K562 (cell line): ENCODE results near the gene ZNF565. TPM values are rescaled to one million over a fixed set of nuclear protein-coding genes. Genes with fewer than 3 reads are reported as not detected.

Experiments
- ATAC-seq: fragments of 200-7000 bp; cut with Tn5 transposase; 3 replicates; pipeline ENCODE4 v1.9.1; 2020; ENCODE audit warnings: moderate library complexity
- BruUV-seq: library from RNA; stranded (reverse); fragments of 400-500 nt; replicated peaks from 2 replicates; lab custom pipeline; 2021; lab: Mats Ljungman, UMichigan
- CTCF ChIA-PET: fragments of 300-600 bp; formaldehyde crosslinking; extraction: SDS; loops from one replicate; lab custom pipeline; 2021; ENCODE audit warnings: low intra/inter-chr PET ratio; lab: Yijun Ruan, JAX
- POLR2A ChIA-PET: fragments of 300-600, 350-650 bp; sonication (Branson Sonifier 250); formaldehyde crosslinking; extraction: SDS; loops from one replicate; lab custom pipeline; 2021; ENCODE audit warnings: antibody characterized with exemption, inconsistent platforms; lab: Yijun Ruan, JAX
- DNase-seq, 4 experiments: peaks; one replicate each; pipeline versions ENCODE4 v3.0.0 to v3.0.0-alpha.2; 2011 to 2018; ENCODE audit warnings: low spot score in 3 of 4, mixed read lengths in 3 of 4; ENCODE audit errors: extremely low read depth in 1 of 4
- FAIRE-seq: peaks from 2 replicates; lab custom pipeline; 2011; peaks lifted over from hg19 to GRCh38; lab: Jason Lieb, UNC
- H2AFZ ChIP-seq: 2 replicates; pipeline ENCODE4 v1.6.0; 2011; ENCODE audit warnings: low read depth, low read length, control low read depth, inconsistent platforms
- H3K27ac ChIP-seq: fragments of 200-600 bp; 3 replicates; pipeline ENCODE4 v1.8.0; 2011; ENCODE audit warnings: low read depth, mild to moderate bottlenecking, control low read depth, inconsistent platforms, low read length, moderate library complexity, mixed read lengths; ENCODE audit errors: extremely low read depth
- H3K27me3 ChIP-seq, 2 experiments: fragments of 300-600 bp in 1 of 2; 2 replicates in 1 of 2; 3 replicates in 1 of 2; pipeline versions ENCODE4 v1.6.0 to v1.8.0; 2011; ENCODE audit warnings: inconsistent platforms in 2 of 2, low read length in 2 of 2, mild to moderate bottlenecking in 1 of 2, mixed read lengths in 1 of 2, moderate library complexity in 1 of 2; ENCODE audit not compliant: control insufficient read depth in 2 of 2, insufficient read depth in 2 of 2
- H3K36me3 ChIP-seq: fragments of 300-600 bp; 3 replicates; pipeline ENCODE4 v1.8.0; 2011; ENCODE audit warnings: mild to moderate bottlenecking, low read length, inconsistent platforms; ENCODE audit not compliant: control insufficient read depth, insufficient read depth
- H3K4me1 ChIP-seq, 2 experiments: fragments of 200-600 bp in 1 of 2; replicated peaks in 1 of 2; 2 replicates in 1 of 2; 3 replicates in 1 of 2; pipeline versions ENCODE4 v1.5.1 to v1.8.0; 2011; ENCODE audit warnings: inconsistent platforms in 2 of 2, low read length in 2 of 2, mild to moderate bottlenecking in 1 of 2, mixed read lengths in 1 of 2, moderate library complexity in 1 of 2; ENCODE audit not compliant: control insufficient read depth in 2 of 2, insufficient read depth in 2 of 2
- H3K4me2 ChIP-seq: 2 replicates; pipeline ENCODE4 v1.6.1; 2011; ENCODE audit warnings: low read length, control low read depth, inconsistent platforms, mixed read lengths; ENCODE audit not compliant: insufficient read depth
- H3K4me3 ChIP-seq: fragments of 200-600 bp; sonication (generic), shearing (Covaris generic); 2 replicates; pipeline ENCODE4 v1.5.1; 2016; ENCODE audit warnings: control low read depth, inconsistent platforms
- H3K79me2 ChIP-seq: fragments of 200-600 bp; 3 replicates; pipeline ENCODE4 v1.8.0; 2011; ENCODE audit warnings: low read length, inconsistent platforms; ENCODE audit not compliant: control insufficient read depth, insufficient read depth
- H3K9ac ChIP-seq, 2 experiments: 2 replicates each; pipeline versions ENCODE4 v1.6.0 to v1.6.1; 2011; ENCODE audit warnings: low read depth in 2 of 2, low read length in 2 of 2, control low read depth in 1 of 2, inconsistent platforms in 1 of 2, mild to moderate bottlenecking in 1 of 2, mixed read lengths in 1 of 2; ENCODE audit not compliant: insufficient read depth in 1 of 2
- H3K9me1 ChIP-seq: one replicate; pipeline ENCODE4 v1.6.0; 2011; ENCODE audit warnings: inconsistent platforms, mild to moderate bottlenecking, low read length, moderate library complexity; ENCODE audit not compliant: control insufficient read depth, insufficient read depth
- H3K9me3 ChIP-seq: replicated peaks from 2 replicates; pipeline ENCODE4 v1.5.1; 2011; ENCODE audit warnings: low read depth, low read length, inconsistent platforms; ENCODE audit not compliant: control insufficient read depth, insufficient read depth
- H4K20me1 ChIP-seq: replicated peaks from 2 replicates; pipeline ENCODE4 v1.6.1; 2011; ENCODE audit warnings: low read length, inconsistent platforms, mixed read lengths; ENCODE audit not compliant: control insufficient read depth, insufficient read depth
- ATF1 ChIP-seq, 2 experiments: fragments of 450-650 bp in 1 of 2; IDR thresholded peaks; 2 replicates each; pipeline ENCODE4 v1.6.1; 2016; ENCODE audit warnings: missing compliant biosample characterization in 1 of 2, missing genetic modification characterization in 1 of 2
- ETV1 ChIP-seq: fragments of 450-650 bp; conservative IDR thresholded peaks from 2 replicates; pipeline ENCODE4 v1.6.1; 2016; ENCODE audit warnings: missing genetic modification characterization, control low read depth, low read depth, missing compliant biosample characterization
- HMBOX1 ChIP-seq: sonication (generic); IDR thresholded peaks from 2 replicates; pipeline ENCODE4 v1.6.1; 2016
- MEF2D ChIP-seq: conservative IDR thresholded peaks from 2 replicates; pipeline ENCODE4 v1.6.1; 2016; ENCODE audit warnings: low read depth, missing genetic modification characterization, missing compliant biosample characterization
- NONO ChIP-seq, 2 experiments: fragments of 200-400 bp in 1 of 2; fragments of 450-650 bp in 1 of 2; formaldehyde crosslinking in 1 of 2; IDR thresholded peaks; 2 replicates each; pipeline ENCODE4 v1.6.1; 2017; ENCODE audit warnings: low read depth in 2 of 2, mild to moderate bottlenecking in 2 of 2, moderate library complexity in 2 of 2, low read length in 1 of 2
- RCOR1 ChIP-seq, 2 experiments: IDR thresholded peaks; 2 replicates each; pipeline ENCODE4 v1.6.1; 2012; ENCODE audit warnings: low read depth in 2 of 2, low read length in 2 of 2, borderline replicate concordance in 1 of 2, improper control_type of control experiment in 1 of 2
- RFX5 ChIP-seq: IDR thresholded peaks from 2 replicates; pipeline ENCODE4 v1.6.1; 2011; ENCODE audit warnings: low read depth, mild to moderate bottlenecking, improper control_type of control experiment, low read length
- RREB1 ChIP-seq: fragments of 250-450 bp; sonication (Bioruptor Pico); IDR thresholded peaks from 2 replicates; pipeline ENCODE4 v1.4.0; 2020
- THRAP3 ChIP-seq: fragments of 450-650 bp; IDR thresholded peaks from 2 replicates; pipeline ENCODE4 v1.6.1; 2016; ENCODE audit warnings: mild to moderate bottlenecking, inconsistent platforms, borderline replicate concordance
- XRCC5 ChIP-seq: fragments of 200-400 bp; formaldehyde crosslinking; IDR thresholded peaks from 2 replicates; pipeline ENCODE4 v1.6.1; 2017; ENCODE audit warnings: low read depth, mild to moderate bottlenecking, low read length
- ZBTB12 ChIP-seq: fragments of 250-450 bp; sonication (Bioruptor Pico); IDR thresholded peaks from 2 replicates; pipeline ENCODE4 v1.4.0; 2020
- ZFP36 ChIP-seq: fragments of 150-350 bp; IDR thresholded peaks from 2 replicates; pipeline ENCODE4 v1.6.1; 2018; ENCODE audit warnings: low read length, low read depth; ENCODE audit not compliant: partially characterized antibody
- whole genome bisulfite sequencing: fragments of 100-300 bp; shearing (Covaris generic); methylation state at CpG from one replicate; pipeline ENCODE4 v1.1.6; 2016; ENCODE audit warnings: low coverage, mixed read lengths; ENCODE audit not compliant: insufficient coverage; ENCODE audit errors: missing lambda C conversion rate; 5-methylcytosine and 5-hydroxymethylcytosine counted together
- in situ Hi-C: fragments of 300-500 bp; cut with MboI; formaldehyde crosslinking; loops from 4 replicates; pipeline ENCODE4 v1.15.0; 2018; ENCODE audit warnings: inconsistent platforms, mixed read lengths
- intact Hi-C: fragments of 100-400 bp; cut with micrococcal nuclease; formaldehyde crosslinking; loops from 2 replicates; pipeline ENCODE4 v1.14.2; 2022
- polyA plus RNA-seq, 8 experiments: library from polyadenylated mRNA; depleted of rRNA in 4 of 8; stranded (reverse) in 5 of 8; unstranded in 3 of 8; fragments of >200 nt; fragmentation: Nextera tagmentation in 2 of 8; fragmentation: Illumina TruSeq in 1 of 8; extraction: Ambion mirVana in 2 of 8; extraction: Trizol in 1 of 8; gene quantifications; 2 replicates each; pipeline versions ENCODE4 v1.2.1 to v1.2.3, GENCODE V29; 2011 to 2014; ENCODE audit warnings: inconsistent platforms in 1 of 8, missing spikeins in 1 of 8
- total RNA-seq, 7 experiments: library from RNA; depleted of rRNA in 6 of 7; stranded (reverse); fragments of >200 nt in 6 of 7; fragmentation: Illumina TruSeq in 2 of 7; extraction: Trizol in 2 of 7; gene quantifications; 2 replicates each; pipeline versions ENCODE4 v1.2.1 to v1.2.3, GENCODE V29; 2011 to 2021; ENCODE audit warnings: low replicate concordance in 1 of 7
- TF ChIP-seq, protein P1 (sequence below): fragments of 450-650 bp; formaldehyde crosslinking; IDR thresholded peaks from 2 replicates; pipeline ENCODE4 v1.4.0; 2020; ENCODE audit warnings: mild to moderate bottlenecking, mixed read lengths

ZNF565 gene
- total and polyA plus RNA-seq, 9 of the 15 experiments (the other 6 are each of a cell fraction or from before 2014, with no cell fraction given) = 1.3 to 3.2 (median 2.6) TPM

- Histone ChIP-seq H3K4me3 (no peak overlapping the region), H4K20me1 (no peaks in the 10 kb centered on the region), H3K4me2 (no peak overlapping the region), H3K4me1 (peaks cover 0 to 13% of the 10 kb centered on the region in 2 experiments; a peak in 2 of 5 replicates), H3K36me3 (peaks cover 37% of the 10 kb centered on the region; the same call in 2 of the 3 replicates), H3K27ac (no peak overlapping the region), H3K79me2 (no peaks in the 10 kb centered on the region), H3K9me3 (no peaks in the 10 kb centered on the region), H2AFZ (no peak overlapping the region), H3K9ac (no peak overlapping the region), H3K9me1 (no peaks in the 10 kb centered on the region), H3K27me3 (no peaks in the 10 kb centered on the region)
- in situ Hi-C loops = no loop called here
- BruUV-seq = no TSS peak
- ChIA-PET POLR2A (interaction anchor here (0.6 to 1.7 kb wide), 4 partner anchors 36 to 210 kb away, joined by 3 to 4 read pairs (median 4); partner anchors contain the start of genes ZNF146 and ZNF565), CTCF (no interaction called here)
- 97% methylated on average over 10 of the region's 10 CpGs for WGBS
- DNase-seq = no peak
- FAIRE-seq = no peak
- no peak for ATAC-seq
- intact Hi-C loops = no loop called here
- TF ChIP-seq ETV1 (tag) = no peak
- TF ChIP-seq MEF2D (tag) = no peak
- TF ChIP-seq RREB1 (CRISPR knock-in tag) = no peak
- no peak for TF ChIP-seq ZBTB12 (CRISPR knock-in tag)
- no peak for TF ChIP-seq THRAP3
- TF ChIP-seq, protein P1, sequence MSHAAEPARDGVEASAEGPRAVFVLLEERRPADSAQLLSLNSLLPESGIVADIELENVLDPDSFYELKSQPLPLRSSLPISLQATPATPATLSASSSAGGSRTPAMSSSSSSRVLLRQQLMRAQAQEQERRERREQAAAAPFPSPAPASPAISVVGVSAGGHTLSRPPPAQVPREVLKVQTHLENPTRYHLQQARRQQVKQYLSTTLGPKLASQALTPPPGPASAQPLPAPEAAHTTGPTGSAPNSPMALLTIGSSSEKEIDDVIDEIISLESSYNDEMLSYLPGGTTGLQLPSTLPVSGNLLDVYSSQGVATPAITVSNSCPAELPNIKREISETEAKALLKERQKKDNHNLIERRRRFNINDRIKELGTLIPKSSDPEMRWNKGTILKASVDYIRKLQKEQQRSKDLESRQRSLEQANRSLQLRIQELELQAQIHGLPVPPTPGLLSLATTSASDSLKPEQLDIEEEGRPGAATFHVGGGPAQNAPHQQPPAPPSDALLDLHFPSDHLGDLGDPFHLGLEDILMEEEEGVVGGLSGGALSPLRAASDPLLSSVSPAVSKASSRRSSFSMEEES (CRISPR knock-in tag) = no peak
- TF ChIP-seq HMBOX1 = no peak
- TF ChIP-seq RCOR1 (IDR thresholded peaks at IDR 0.05; ENCODE audit: borderline replicate concordance in 1 of 2, low read depth in 2 of 2, low read length in 2 of 2) = no peak
- TF ChIP-seq NONO (IDR thresholded peaks at IDR 0.05; ENCODE audit: low read depth in 2 of 2, low read length in 1 of 2) = no peak
- TF ChIP-seq ZFP36 = no peak
- TF ChIP-seq XRCC5 = no peak
- no peak for TF ChIP-seq RFX5
- TF ChIP-seq ATF1 (CRISPR knock-in tag; IDR thresholded peaks at IDR 0.05) = no peak
- TF ChIP-seq ATF1 (tag; IDR thresholded peaks at IDR 0.05) = no peak
Observed at GRCh38 chr19:36153126-36153525, 61.3 kb downstream of the ZNF565 start.
